Stimulated activated CD8-positive, alpha-beta memory T cell treated with anti-CD3 and anti-CD28 coated beads, Interleukin-15, amount 100 ng/mL, for 1 hour (primary cell): ENCODE results near the gene MTMR4.
A peak's percentile ranks its signal among the peaks of the same experiment; 100 is the strongest.
"Not testable (repeated sequence)": the region's sequence is repeated elsewhere in the genome, so short reads cannot be mapped to it uniquely, and the experiment has no call there.

Experiments used
- DNase-seq: peaks from one replicate; pipeline ENCODE4 v3.0.0-alpha.2; 2020; ENCODE audit warnings: low read depth

Gene MTMR4

GRCh38 chr17:58525239-58525638 lies 10.8 kb upstream of the MTMR4 start:
- no peak for DNase-seq

GRCh38 chr17:58521680-58522079 lies 7.2 kb upstream of the MTMR4 start:
- DNase-seq, result no peak

- DNase-seq, result no peak
Observed at GRCh38 chr17:58520843-58521430, 6.5 kb upstream of the MTMR4 start.

GRCh38 chr17:58517928-58518609 lies 3.6 kb upstream of the MTMR4 start:
- peak; percentile 98 for DNase-seq

DNA sequence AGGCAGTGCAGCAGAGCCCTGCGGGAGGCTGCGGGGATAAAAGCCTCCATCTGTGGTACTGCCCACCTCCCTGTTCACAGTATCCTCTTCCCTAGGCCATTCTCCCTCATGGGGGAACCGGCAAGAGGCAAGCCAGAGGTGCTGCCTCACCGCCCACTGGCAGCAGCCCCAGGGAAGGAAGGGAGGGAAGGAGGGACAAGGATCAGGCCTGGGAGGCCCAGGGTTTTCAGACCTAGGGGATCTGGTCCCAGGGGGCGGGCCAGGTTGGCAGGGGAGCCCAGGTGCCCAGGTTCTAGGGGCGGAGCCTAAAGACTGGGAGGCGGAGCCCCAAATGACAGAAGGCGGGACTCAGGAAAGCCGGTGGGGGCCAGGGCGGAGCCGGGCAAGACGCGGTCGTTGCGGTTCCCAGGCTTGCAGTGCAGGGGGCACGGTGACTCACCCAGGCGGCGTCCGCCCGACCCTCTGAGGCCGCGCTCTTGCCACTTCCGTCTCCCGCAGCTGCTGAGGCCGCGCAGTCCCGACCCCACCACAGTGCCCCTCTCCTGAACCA lies 3.0 kb upstream of the MTMR4 start:
- no peak for DNase-seq

- DNase-seq, result no peak
Observed at GRCh38 chr17:58516644-58517377, 2.4 kb upstream of the MTMR4 start.

- no peak for DNase-seq
Observed at GRCh38 chr17:58515286-58515685, 848 bp upstream of the MTMR4 start.

DNA sequence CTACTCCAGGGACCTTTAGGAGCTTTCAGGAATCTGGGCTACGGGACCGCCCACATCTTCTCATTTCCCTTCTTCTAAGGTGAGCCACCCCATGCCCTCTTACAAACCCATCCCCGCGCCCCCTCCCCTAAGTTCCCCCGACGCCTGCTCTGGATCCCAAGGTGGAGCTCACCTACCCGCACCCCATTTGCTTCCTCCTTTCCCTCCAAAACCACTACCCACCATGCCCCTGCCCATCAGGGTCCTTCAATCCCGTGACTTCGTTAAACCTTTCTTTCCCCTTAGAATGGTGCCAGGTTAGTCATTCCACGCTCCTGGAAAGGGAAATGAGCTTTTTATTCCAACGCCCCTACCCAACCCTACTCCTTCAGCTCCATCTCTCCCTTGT lies 326 bp upstream of the MTMR4 start:
- no peak for DNase-seq

GRCh38 chr17:58513267-58513964 lies 1.0 kb downstream of the MTMR4 start:
- DNase-seq, result no peak

- DNase-seq, result no peak
Observed at GRCh38 chr17:58510075-58510474, 4.4 kb downstream of the MTMR4 start.

DNA sequence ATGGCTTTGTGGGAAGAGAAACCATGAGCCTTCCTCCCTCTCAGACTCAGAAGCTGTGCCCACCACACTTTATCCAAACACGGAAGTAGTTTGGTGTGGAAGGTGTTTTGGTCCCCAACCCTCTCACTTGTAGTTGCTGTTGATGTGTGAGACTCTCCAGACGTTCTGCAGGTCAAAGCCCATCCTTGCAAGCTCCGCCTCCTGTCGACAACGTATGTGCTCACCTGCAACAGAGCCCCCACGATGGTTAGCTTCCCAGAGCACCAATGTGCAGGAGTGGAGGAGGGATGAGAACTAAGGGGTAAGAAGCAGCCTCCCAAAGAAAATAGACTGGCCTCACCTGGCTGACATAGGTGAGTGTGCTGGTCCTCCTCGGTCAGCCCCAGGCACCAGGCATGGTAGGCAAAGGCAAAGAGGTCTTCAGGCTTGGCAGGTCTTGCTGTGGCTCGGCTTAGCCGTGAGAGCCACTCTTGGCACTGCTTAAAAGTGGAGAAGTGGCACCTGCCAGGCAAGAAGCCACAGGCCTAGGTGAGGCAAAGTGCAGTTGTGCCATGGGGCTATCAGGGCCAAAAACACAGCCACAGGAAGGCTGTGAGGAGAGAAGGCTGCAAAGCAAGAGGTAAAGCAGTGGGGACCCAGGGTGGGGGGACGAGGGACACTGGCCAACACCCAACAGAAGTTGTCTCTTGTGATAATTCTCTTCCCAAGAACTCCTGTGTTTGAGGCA lies 5.9 kb downstream of the MTMR4 start:
- no peak for DNase-seq

- no peak for DNase-seq
Observed at GRCh38 chr17:58507123-58507634, 7.3 kb downstream of the MTMR4 start.

DNA sequence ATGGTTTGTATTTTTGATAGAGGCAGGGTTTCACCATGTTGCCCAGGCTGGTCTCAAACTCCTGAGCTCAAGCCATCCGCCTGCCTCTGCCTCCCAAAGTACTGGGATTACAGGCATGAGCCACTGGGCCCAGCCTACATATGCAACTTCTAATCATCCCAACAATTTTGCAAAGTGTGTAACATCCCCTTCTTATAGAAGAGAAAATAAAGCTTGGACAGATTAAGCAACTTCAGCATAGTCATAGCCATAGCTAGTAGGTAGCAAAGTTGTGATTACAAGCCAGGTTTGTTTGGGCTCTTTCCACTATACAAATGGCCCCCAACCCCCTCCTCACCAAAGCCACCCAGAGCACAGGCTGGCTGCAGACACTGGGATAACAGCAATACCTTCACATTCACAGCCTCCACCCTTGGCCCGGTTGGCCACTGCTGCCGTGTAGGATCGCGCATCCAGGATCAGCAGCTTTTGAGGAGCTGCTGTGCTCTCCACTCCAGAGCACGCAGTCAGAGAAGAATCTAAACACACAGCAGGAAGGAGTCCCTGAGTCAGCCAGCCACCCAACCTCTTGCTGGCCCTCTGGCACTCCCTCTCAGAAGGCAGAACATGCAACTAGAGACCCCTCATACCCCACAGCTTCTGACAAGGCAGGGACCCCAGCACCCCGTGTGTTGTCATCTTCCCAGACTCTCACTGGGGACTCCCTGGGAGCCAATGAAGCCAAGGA lies 7.9 kb downstream of the MTMR4 start:
- no peak for DNase-seq

GRCh38 chr17:58504826-58505351 lies 9.5 kb downstream of the MTMR4 start:
- no peak for DNase-seq

GRCh38 chr17:58503866-58504265 lies 10.6 kb downstream of the MTMR4 start:
- DNase-seq, result no peak

DNA sequence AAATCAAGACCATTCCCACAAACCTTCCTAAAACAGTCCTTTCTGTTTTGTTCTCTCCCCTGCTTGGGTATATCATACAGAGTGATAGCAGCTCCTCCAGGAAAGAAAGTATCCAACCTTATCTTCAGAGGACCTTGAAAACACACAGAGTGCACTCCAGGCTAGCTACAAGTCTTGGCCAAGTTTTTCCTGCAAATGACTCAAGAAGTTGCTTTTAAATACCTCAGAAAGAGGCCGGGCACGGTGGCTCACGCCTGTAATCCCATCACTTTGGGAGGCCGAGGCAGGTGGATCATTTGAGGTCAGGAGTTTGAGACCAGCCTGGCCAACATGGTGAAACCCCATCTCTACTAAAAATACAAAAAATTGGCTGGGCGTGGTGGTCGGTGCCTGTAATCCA lies 11.3 kb downstream of the MTMR4 start:
- DNase-seq, result not testable (repeated sequence)

- no peak for DNase-seq
Observed at GRCh38 chr17:58501451-58501850, 13.0 kb downstream of the MTMR4 start.

GRCh38 chr17:58498177-58498828 lies 16.1 kb downstream of the MTMR4 start:
- DNase-seq, result no peak

DNA sequence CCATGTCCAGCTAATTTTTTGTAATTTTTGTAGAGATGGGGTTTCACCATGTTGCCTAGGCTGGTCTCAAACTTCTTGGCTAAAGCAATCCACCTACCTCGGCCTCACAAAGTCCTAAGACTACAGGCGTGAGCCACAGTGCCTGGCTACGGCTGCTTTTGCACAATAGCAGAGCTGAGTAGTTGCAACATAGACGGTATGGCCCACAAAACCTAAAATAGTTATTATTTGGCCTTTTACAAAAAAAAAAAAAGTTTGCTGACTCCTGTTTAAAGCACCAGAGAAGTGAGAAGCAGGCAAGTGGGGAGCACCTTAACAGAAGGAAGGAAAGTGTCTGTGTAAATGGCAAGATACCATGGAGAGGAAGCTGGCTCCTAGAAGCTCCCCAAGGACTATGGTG lies 20.9 kb downstream of the MTMR4 start:
- DNase-seq, result no peak
